SU-DHL-6 (cell line): ENCODE results near the gene SYTL4.

ENCODE experiments used
- H2AFZ ChIP-seq: fragments of 200-600 bp; sonication (generic); 2 replicates; pipeline ENCODE4 v1.6.1; 2014; ENCODE audit warnings: low read depth, mild to moderate bottlenecking, moderate library complexity, mixed read lengths, antibody characterized with exemption, low read length; ENCODE audit not compliant: severe bottlenecking
- H3F3A ChIP-seq: fragments of 200-600 bp; shearing (Covaris generic); 2 replicates; pipeline ENCODE4 v1.6.0; 2016; ENCODE audit warnings: antibody characterized with exemption, mild to moderate bottlenecking; ENCODE audit not compliant: insufficient read depth
- H3K27ac ChIP-seq: fragments of 200-600 bp; sonication (generic); 2 replicates; pipeline ENCODE4 v1.5.1; 2016; ENCODE audit warnings: low read depth, mild to moderate bottlenecking, low read length, moderate library complexity, mixed read lengths
- H3K27me3 ChIP-seq: fragments of 200-600 bp; sonication (generic), shearing (Covaris generic); 2 replicates; pipeline ENCODE4 v1.6.0; 2014; ENCODE audit warnings: mild to moderate bottlenecking, low read length
- H3K36me3 ChIP-seq: fragments of 200-600 bp; sonication (generic); 2 replicates; pipeline ENCODE4 v1.6.1; 2014; ENCODE audit warnings: mild to moderate bottlenecking, low read length, mixed read lengths
- H3K4me2 ChIP-seq: fragments of 300-600, 200-600 bp; shearing (Covaris generic), sonication (generic); 2 replicates; pipeline ENCODE4 v1.6.0; 2014; ENCODE audit warnings: low read length, low read depth, mild to moderate bottlenecking; ENCODE audit not compliant: poor library complexity, severe bottlenecking
- H3K4me3 ChIP-seq: fragments of 200-600 bp; sonication (generic); 2 replicates; pipeline ENCODE4 v1.5.1; 2014; ENCODE audit warnings: antibody characterized with exemption, low read length, mild to moderate bottlenecking, mixed read lengths; ENCODE audit not compliant: insufficient read depth, poor library complexity, severe bottlenecking
- H3K79me2 ChIP-seq: fragments of 200-600 bp; sonication (generic); 2 replicates; pipeline ENCODE4 v1.6.1; 2014; ENCODE audit warnings: mild to moderate bottlenecking, low read length, moderate library complexity; ENCODE audit not compliant: insufficient read depth
- H3K9ac ChIP-seq: fragments of 200-600 bp; sonication (generic); 2 replicates; pipeline ENCODE4 v1.7.0; 2014; ENCODE audit warnings: mild to moderate bottlenecking, low read length
- H3K9me2 ChIP-seq: fragments of 200-600 bp; sonication (generic); replicated peaks from 2 replicates; pipeline ENCODE4 v1.6.1; 2014; ENCODE audit warnings: low read length; ENCODE audit not compliant: insufficient read depth
- H3K9me3 ChIP-seq: fragments of 200-600 bp; sonication (generic); 2 replicates; pipeline ENCODE4 v1.6.1; 2014; ENCODE audit warnings: low read length, mixed read lengths; ENCODE audit not compliant: insufficient read depth
- H4K20me1 ChIP-seq: fragments of 200-600 bp; sonication (generic); 2 replicates; pipeline ENCODE4 v1.6.1; 2014; ENCODE audit warnings: low read depth, mild to moderate bottlenecking, antibody characterized with exemption, low read length, moderate library complexity, mixed read lengths
- CTCF ChIP-seq: fragments of 200-600 bp; sonication (generic); IDR thresholded peaks from one replicate; pipeline ENCODE4 v1.5.1; 2017; ENCODE audit warnings: antibody characterized with exemption, mild to moderate bottlenecking, low read length, moderate library complexity; ENCODE audit not compliant: insufficient read depth, poor library complexity, severe bottlenecking
- EZH2phosphoT487 ChIP-seq: fragments of 200-600 bp; sonication (generic), shearing (Covaris generic); conservative IDR thresholded peaks from 2 replicates; pipeline ENCODE4 v1.6.1; 2018; ENCODE audit warnings: mild to moderate bottlenecking, antibody characterized with exemption, low read length, moderate library complexity, mixed read lengths

The SYTL4 gene

GRCh38 chrX:100748108-100748507, 16.2 kb upstream of the SYTL4 start:
- Histone ChIP-seq H3K9me3 (no peaks in the 10 kb centered on the region), H3K9ac (no peak overlapping the region), H2AFZ (no peak overlapping the region), H3K79me2 (no peaks in the 10 kb centered on the region), H3K27ac (no peak overlapping the region), H3K9me2 (no peaks in the 10 kb centered on the region), H3K27me3 (no peaks in the 10 kb centered on the region), H3K36me3 (no peaks in the 10 kb centered on the region), H3K4me2 (no peak overlapping the region), H3F3A (no peaks in the 10 kb centered on the region), H3K4me3 (no peak overlapping the region), H4K20me1 (no peaks in the 10 kb centered on the region)
- TF ChIP-seq CTCF, result no peak
- no peak for TF ChIP-seq EZH2phosphoT487

GRCh38 chrX:100747703-100748102, 15.8 kb upstream of the SYTL4 start:
- Histone ChIP-seq H2AFZ (no peak overlapping the region), H3K79me2 (no peaks in the 10 kb centered on the region), H3K4me3 (no peak overlapping the region), H4K20me1 (no peaks in the 10 kb centered on the region), H3K9ac (no peak overlapping the region), H3K9me3 (no peaks in the 10 kb centered on the region), H3K4me2 (no peak overlapping the region), H3K36me3 (no peaks in the 10 kb centered on the region), H3K9me2 (no peaks in the 10 kb centered on the region), H3K27ac (no peak overlapping the region), H3K27me3 (no peaks in the 10 kb centered on the region), H3F3A (no peaks in the 10 kb centered on the region)
- no peak for TF ChIP-seq CTCF
- no peak for TF ChIP-seq EZH2phosphoT487

GRCh38 chrX:100747090-100747489, 15.2 kb upstream of the SYTL4 start:
- H3K27me3 ChIP-seq, result no peaks in the 10 kb centered on the region
- H3K9me2 ChIP-seq, result no peaks in the 10 kb centered on the region
- no peak overlapping the region for H3K27ac ChIP-seq
- H3K9me3 ChIP-seq, result no peaks in the 10 kb centered on the region
- H3F3A ChIP-seq, result no peaks in the 10 kb centered on the region
- H3K9ac ChIP-seq, result no peak overlapping the region
- H3K36me3 ChIP-seq, result no peaks in the 10 kb centered on the region
- no peak overlapping the region for H2AFZ ChIP-seq
- TF ChIP-seq CTCF (no peak), EZH2phosphoT487 (no peak)
- no peaks in the 10 kb centered on the region for H4K20me1 ChIP-seq
- no peak overlapping the region for H3K4me3 ChIP-seq
- no peak overlapping the region for H3K4me2 ChIP-seq
- H3K79me2 ChIP-seq, result no peaks in the 10 kb centered on the region
